Ascending aorta (tissue), 2 donors: ENCODE measurements around the gene CACNA1B. TPM values are rescaled to one million over a fixed set of nuclear protein-coding genes. Genes with fewer than 3 reads are reported as not detected.

Experiments
- DNase-seq, 2 donors: peaks; one replicate each; pipeline ENCODE4 v3.0.0-alpha.2; 2019; ENCODE audit warnings: low spot score in 2 of 2
- H3K27ac ChIP-seq, 2 donors: fragments of 200-600 bp; sonication (generic); one replicate each; pipeline ENCODE4 v1.5.1; 2016 to 2017; ENCODE audit warnings: mild to moderate bottlenecking in 1 of 2
- H3K27me3 ChIP-seq: fragments of 200-600 bp; sonication (generic); one replicate; pipeline ENCODE4 v1.5.1; 2017
- H3K36me3 ChIP-seq, 2 donors: fragments of 200-600 bp; sonication (generic); one replicate each; pipeline ENCODE4 v1.5.1; 2016
- H3K4me1 ChIP-seq, 2 donors: fragments of 200-600 bp; sonication (generic); one replicate each; pipeline ENCODE4 v1.5.1; 2016 to 2017; ENCODE audit warnings: mild to moderate bottlenecking in 1 of 2
- H3K4me3 ChIP-seq, 2 donors: fragments of 200-600 bp; sonication (generic); one replicate each; pipeline ENCODE4 v1.5.1; 2016 to 2017; ENCODE audit warnings: mild to moderate bottlenecking in 1 of 2
- H3K9me3 ChIP-seq, 2 donors: fragments of 200-600 bp; sonication (generic); one replicate each; pipeline ENCODE4 v1.5.1; 2016
- intact Hi-C: fragments of 100-400 bp; cut with DNase I; formaldehyde crosslinking; loops from one replicate; pipeline ENCODE4 v1.15.1; 2023
- total RNA-seq: library from RNA; depleted of rRNA; stranded (reverse); fragments of >200 nt; gene quantifications from one replicate; pipeline ENCODE4 v1.1.0, GENCODE V29; 2016
- TF ChIP-seq, protein P1 (sequence below), 3 experiments: fragments of 200-600 bp in 2 of 3; fragments of 450-650 bp in 1 of 3; sonication (generic) in 2 of 3; IDR thresholded peaks; one replicate each; pipeline ENCODE4 v1.5.1; 2016 to 2019; ENCODE audit warnings: antibody characterized with exemption in 3 of 3, mild to moderate bottlenecking in 1 of 3, moderate library complexity in 1 of 3

CACNA1B gene
- total RNA-seq, 1 donor from 2014 or later = not detected

GRCh38 chr9:138067613-138068367 lies 190.2 kb downstream of the CACNA1B start:
- Histone ChIP-seq H3K27me3 (no peaks in the 10 kb centered on the region), H3K4me1 (no peaks in the 10 kb centered on the region), H3K36me3 (no peaks in the 10 kb centered on the region), H3K4me3 (no peak overlapping the region), H3K27ac (no peak overlapping the region), H3K9me3 (no peaks in the 10 kb centered on the region)
- intact Hi-C loops = no loop called here
- DNase-seq = no peak
- TF ChIP-seq, protein P1, sequence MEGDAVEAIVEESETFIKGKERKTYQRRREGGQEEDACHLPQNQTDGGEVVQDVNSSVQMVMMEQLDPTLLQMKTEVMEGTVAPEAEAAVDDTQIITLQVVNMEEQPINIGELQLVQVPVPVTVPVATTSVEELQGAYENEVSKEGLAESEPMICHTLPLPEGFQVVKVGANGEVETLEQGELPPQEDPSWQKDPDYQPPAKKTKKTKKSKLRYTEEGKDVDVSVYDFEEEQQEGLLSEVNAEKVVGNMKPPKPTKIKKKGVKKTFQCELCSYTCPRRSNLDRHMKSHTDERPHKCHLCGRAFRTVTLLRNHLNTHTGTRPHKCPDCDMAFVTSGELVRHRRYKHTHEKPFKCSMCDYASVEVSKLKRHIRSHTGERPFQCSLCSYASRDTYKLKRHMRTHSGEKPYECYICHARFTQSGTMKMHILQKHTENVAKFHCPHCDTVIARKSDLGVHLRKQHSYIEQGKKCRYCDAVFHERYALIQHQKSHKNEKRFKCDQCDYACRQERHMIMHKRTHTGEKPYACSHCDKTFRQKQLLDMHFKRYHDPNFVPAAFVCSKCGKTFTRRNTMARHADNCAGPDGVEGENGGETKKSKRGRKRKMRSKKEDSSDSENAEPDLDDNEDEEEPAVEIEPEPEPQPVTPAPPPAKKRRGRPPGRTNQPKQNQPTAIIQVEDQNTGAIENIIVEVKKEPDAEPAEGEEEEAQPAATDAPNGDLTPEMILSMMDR (IDR thresholded peaks at IDR 0.05) = no peak

DNA sequence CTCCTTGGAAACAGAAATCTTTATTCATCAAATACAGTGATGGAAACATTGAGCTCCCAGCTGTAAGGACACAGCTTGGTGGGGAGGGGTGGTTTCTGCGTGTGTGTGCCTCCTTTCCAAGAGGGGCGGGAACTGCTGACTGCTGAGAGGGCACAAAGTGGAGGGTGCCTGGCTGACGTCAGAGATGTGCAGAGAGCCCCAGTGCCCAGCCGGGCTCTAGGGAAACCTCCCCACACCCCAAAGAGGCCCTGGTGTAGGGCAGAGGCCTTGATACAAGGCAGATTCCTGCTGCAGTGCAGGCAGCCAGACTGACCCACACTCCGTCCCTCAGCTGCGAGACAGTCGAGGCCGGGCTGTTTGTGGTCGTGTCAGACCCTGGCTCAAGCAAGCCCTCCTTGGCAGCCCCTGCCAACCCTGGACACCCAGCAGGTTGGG lies 191.0 kb downstream of the CACNA1B start:
- Histone ChIP-seq H3K9me3 (no peaks in the 10 kb centered on the region), H3K4me3 (no peak overlapping the region), H3K27me3 (no peaks in the 10 kb centered on the region), H3K4me1 (no peaks in the 10 kb centered on the region), H3K27ac (no peak overlapping the region), H3K36me3 (no peaks in the 10 kb centered on the region)
- intact Hi-C loops = no loop called here
- no peak for DNase-seq
- TF ChIP-seq, protein P1 (IDR thresholded peaks at IDR 0.05) = no peak

DNA sequence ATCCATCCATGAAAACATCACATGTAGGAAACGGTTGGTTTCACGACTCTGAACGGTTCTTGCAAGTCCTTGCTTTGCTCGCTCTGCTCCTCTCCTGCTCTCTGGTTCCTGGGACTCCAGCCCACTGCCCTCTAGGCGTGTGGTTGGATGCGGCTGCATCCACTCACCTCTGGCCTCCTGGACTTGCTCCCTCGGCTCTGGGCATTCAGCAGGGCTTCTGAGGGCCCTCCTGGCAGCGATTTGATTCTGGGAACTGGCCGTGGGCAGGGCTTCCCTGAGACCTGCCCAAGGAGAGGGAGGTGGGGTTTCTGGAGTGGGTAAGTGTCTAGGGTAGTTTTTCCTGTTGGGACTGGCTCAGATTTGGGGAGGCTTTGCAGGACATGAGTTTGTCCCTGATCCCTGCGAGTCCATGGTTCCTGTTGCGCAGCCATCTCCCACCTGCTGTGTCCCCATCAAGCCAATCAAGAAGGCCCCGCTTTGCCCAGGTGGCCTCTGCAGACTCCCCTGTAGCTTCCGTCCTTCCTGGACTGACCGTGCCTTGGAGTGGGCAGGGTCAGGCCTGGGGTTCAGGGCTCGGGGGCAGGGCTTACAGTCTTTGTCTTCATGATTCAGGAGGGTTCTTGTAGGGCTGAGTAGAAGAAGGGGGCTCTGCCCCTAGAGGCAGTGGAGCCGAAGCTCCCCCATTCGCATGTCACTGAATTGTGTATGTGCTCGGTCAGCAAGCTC lies 192.3 kb downstream of the CACNA1B start:
- no peak overlapping the region for H3K4me3 ChIP-seq
- no peaks in the 10 kb centered on the region for H3K36me3 ChIP-seq
- no peaks in the 10 kb centered on the region for H3K9me3 ChIP-seq
- TF ChIP-seq, protein P1 (IDR thresholded peaks at IDR 0.05) = no peak
- DNase-seq = no peak
- no peaks in the 10 kb centered on the region for H3K4me1 ChIP-seq
- intact Hi-C loops = no loop called here
- H3K27me3 ChIP-seq = no peaks in the 10 kb centered on the region
- H3K27ac ChIP-seq = no peak overlapping the region

DNA sequence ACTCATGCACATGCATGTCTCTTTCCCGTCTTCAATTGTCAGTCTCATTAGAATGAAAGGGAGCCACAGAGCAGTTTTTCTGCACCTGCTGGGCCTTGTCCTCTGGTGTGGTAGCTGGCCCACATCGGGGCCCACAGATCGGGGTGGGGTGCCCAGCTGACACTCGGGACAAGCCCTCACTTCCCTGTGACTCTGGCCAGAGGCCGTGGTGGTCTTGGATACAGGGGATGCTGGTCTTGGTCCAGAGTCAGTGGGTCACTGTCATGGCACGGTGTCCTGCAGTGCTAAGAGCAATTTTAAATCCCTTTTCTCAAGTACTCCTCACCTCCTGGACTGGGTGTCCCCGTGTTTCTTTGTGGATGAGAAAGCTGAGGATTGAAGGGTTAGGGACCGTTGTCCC lies 193.2 kb downstream of the CACNA1B start:
- TF ChIP-seq, protein P1 (IDR thresholded peaks at IDR 0.05) = no peak
- no peaks in the 10 kb centered on the region for H3K27me3 ChIP-seq
- H3K36me3 ChIP-seq = no peaks in the 10 kb centered on the region
- intact Hi-C loops = no loop called here
- H3K4me1 ChIP-seq = no peaks in the 10 kb centered on the region
- no peak overlapping the region for H3K4me3 ChIP-seq
- no peak for DNase-seq
- no peaks in the 10 kb centered on the region for H3K9me3 ChIP-seq
- H3K27ac ChIP-seq = no peak overlapping the region

DNA sequence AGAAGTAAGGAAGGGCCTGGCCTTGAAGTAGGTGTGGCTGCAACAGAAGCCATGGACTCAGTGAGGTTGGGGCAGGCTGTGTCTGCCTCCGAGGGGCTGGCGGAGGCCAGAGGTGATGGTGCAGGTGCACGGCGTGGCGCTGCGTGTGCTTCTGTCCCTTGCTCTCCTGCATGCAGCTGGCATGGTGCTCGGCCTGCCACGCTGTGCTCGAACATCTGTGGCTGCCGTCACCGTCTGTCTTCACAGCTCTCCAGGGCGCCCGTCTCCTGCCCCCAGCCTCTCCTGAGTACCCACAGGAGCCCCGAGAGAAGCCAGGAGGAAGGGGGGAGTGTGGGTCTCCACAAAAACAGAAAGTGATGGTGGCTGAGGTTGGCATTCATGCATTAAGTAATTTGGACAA lies 193.7 kb downstream of the CACNA1B start:
- TF ChIP-seq, protein P1 (IDR thresholded peaks at IDR 0.05) = no peak
- no peaks in the 10 kb centered on the region for H3K27me3 ChIP-seq
- no peak overlapping the region for H3K27ac ChIP-seq
- H3K36me3 ChIP-seq = no peaks in the 10 kb centered on the region
- H3K4me1 ChIP-seq = no peaks in the 10 kb centered on the region
- H3K9me3 ChIP-seq = no peaks in the 10 kb centered on the region
- intact Hi-C loops = no loop called here
- no peak overlapping the region for H3K4me3 ChIP-seq
- DNase-seq = no peak
